Esophagus (tissue), 2 donors: ENCODE data around the gene REV1. TPM values are rescaled to one million over a fixed set of nuclear protein-coding genes. Genes with fewer than 3 reads are reported as not detected.

ENCODE experiments used
- H3K27ac ChIP-seq, 2 donors: one replicate each; pipeline ENCODE4 v1.5.1; 2013; ENCODE audit warnings: low read depth in 2 of 2, mild to moderate bottlenecking in 2 of 2, inconsistent platforms in 1 of 2, low read length in 1 of 2, moderate library complexity in 1 of 2
- H3K27me3 ChIP-seq, 2 donors: one replicate each; pipeline ENCODE4 v1.6.1; 2013; ENCODE audit warnings: low read length in 2 of 2, control low read depth in 1 of 2, mild to moderate bottlenecking in 1 of 2; ENCODE audit not compliant: insufficient read depth in 2 of 2, control insufficient read depth in 1 of 2
- H3K36me3 ChIP-seq, 2 donors: one replicate each; pipeline ENCODE4 v1.6.1; 2013; ENCODE audit warnings: low read length in 1 of 2; ENCODE audit not compliant: control insufficient read depth in 2 of 2, insufficient read depth in 2 of 2
- H3K4me1 ChIP-seq, 2 donors: one replicate each; pipeline ENCODE4 v1.6.1; 2013; ENCODE audit warnings: low read length in 1 of 2; ENCODE audit not compliant: control insufficient read depth in 2 of 2, insufficient read depth in 2 of 2
- H3K4me3 ChIP-seq, 2 donors: one replicate each; pipeline ENCODE4 v1.5.1; 2013; ENCODE audit warnings: low read length in 2 of 2, mild to moderate bottlenecking in 2 of 2, low read depth in 1 of 2, moderate library complexity in 1 of 2
- H3K9me3 ChIP-seq, 2 donors: one replicate each; pipeline ENCODE4 v1.6.1; 2013; ENCODE audit warnings: mild to moderate bottlenecking in 2 of 2, low read depth in 1 of 2, low read length in 1 of 2, moderate library complexity in 1 of 2; ENCODE audit not compliant: control insufficient read depth in 2 of 2, insufficient read depth in 1 of 2
- whole genome bisulfite sequencing, 2 donors: extraction: QIAGEN DNeasy Blood & Tissue Kit; methylation state at CpG; one replicate each; pipeline ENCODE4 v1.1.7; 2013; 5-methylcytosine and 5-hydroxymethylcytosine counted together
- polyA plus RNA-seq, 2 donors: library from polyadenylated mRNA; stranded (reverse); fragments of 200-250 nt; gene quantifications; one replicate each; pipeline ENCODE4 v1.2.3, GENCODE V29; 2013
- donor health status: healthy with polysubstance abuse.
- donor health status: Bipolar disorder and iron deficiency.

REV1 gene
- polyA plus RNA-seq, 2 donors = 16.2 to 20.3 TPM

DNA sequence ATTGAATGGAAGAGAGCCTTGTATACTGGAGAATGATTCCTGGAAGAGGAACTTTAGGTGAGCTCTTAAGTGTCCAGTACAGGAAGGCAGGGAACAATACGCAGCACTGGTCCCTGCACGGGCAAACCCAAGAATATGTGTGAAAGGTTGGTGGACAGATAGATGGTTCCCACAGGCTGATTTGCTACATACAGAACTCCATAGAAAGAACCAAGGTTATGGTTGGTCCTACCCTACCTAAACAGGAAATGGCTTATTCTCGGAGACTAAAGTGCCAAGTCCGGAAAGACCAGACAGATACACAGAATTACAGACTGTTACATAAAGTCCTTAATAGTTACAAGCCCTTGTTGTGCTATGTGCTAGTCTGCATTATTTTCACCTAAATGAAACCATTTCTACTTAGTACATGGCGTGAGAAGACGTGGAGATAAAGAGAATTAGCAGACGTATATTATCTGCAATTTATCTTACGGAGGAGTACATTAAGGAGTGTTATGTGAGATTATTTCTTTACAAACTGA lies 1.2 kb downstream of the REV1 start:
- no peaks in the 10 kb centered on the region for H3K36me3 ChIP-seq
- peak overlapping the region; percentile 97 to 98 for H3K27ac ChIP-seq
- peaks cover 0 to 3% of the 10 kb centered on the region in 2 donors for H3K4me1 ChIP-seq
- H3K9me3 ChIP-seq = no peaks in the 10 kb centered on the region
- H3K27me3 ChIP-seq = no peaks in the 10 kb centered on the region
- WGBS, 2 donors = 5% methylated on average over 8 of the region's 8 CpGs
- peak overlapping the region; percentile 97 to 99 for H3K4me3 ChIP-seq

DNA sequence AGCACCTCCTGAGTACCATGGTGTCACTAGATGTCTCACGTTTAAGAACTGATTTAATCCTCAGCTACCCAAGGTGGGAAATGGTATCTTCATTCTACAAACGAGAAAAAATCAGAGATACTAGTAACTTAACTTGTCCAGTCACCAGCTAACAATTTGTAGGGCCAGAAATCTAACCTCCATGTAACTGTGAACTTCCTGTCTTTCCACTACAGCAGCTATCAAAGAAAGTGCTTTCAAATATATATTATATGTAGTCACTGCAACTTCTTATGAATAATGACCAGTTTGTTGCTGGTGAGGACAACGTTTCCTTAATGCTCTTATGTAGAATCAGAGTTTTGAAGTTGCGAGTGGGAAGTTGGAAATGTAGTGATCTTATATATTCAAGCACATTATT lies 1.9 kb downstream of the REV1 start:
- Histone ChIP-seq H3K4me3 (no peak overlapping the region), H3K4me1 (peaks cover 0 to 3% of the 10 kb centered on the region in 2 donors), H3K27me3 (no peaks in the 10 kb centered on the region), H3K36me3 (no peaks in the 10 kb centered on the region), H3K9me3 (no peaks in the 10 kb centered on the region), H3K27ac (no peak overlapping the region)
- 45% methylated on average over 4 of the region's 4 CpGs for WGBS, 2 donors

- H3K27me3 ChIP-seq = no peaks in the 10 kb centered on the region
- peaks cover 0 to 3% of the 10 kb centered on the region in 2 donors for H3K4me1 ChIP-seq
- no peaks in the 10 kb centered on the region for H3K9me3 ChIP-seq
- peaks cover 0 to 3% of the 10 kb centered on the region in 2 donors for H3K36me3 ChIP-seq
- H3K27ac ChIP-seq = peak overlapping the region in 1 of 2 donors; percentile 7
- 58 to 74% methylated on average over 4 of the region's 4 CpGs for WGBS, 2 donors
- no peak overlapping the region for H3K4me3 ChIP-seq
Measured at GRCh38 chr2:99485824-99486223, 4.0 kb downstream of the REV1 start.

DNA sequence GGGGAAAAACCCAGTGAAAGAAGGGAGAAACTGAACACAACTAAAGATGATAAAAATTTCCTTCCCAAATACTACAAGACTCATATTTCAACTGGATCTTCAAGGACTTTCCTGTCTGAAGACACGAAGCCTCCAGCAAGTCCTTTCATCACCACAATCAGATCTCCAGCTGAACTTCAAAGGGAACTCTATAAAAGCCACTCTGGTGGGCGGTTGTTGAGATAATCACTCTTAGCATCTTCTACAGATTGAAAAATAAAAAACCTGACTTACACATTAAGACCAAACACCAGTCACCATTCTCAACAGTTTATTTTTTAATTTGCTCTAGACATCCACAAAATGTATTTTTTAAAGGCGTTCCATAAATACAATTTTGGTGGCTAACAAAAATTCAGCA lies 4.4 kb downstream of the REV1 start:
- 62% methylated on average over 3 of the region's 3 CpGs for WGBS, 2 donors
- no peaks in the 10 kb centered on the region for H3K27me3 ChIP-seq
- no peak overlapping the region for H3K27ac ChIP-seq
- peaks cover 0 to 3% of the 10 kb centered on the region in 2 donors for H3K4me1 ChIP-seq
- H3K36me3 ChIP-seq = peaks cover 0 to 3% of the 10 kb centered on the region in 2 donors
- H3K9me3 ChIP-seq = no peaks in the 10 kb centered on the region
- no peak overlapping the region for H3K4me3 ChIP-seq

GRCh38 chr2:99484205-99484604 lies 5.6 kb downstream of the REV1 start:
- Histone ChIP-seq H3K4me1 (peaks cover 0 to 3% of the 10 kb centered on the region in 2 donors), H3K4me3 (no peak overlapping the region), H3K9me3 (no peaks in the 10 kb centered on the region), H3K36me3 (peaks cover 0 to 3% of the 10 kb centered on the region in 2 donors), H3K27me3 (no peaks in the 10 kb centered on the region), H3K27ac (no peak overlapping the region)
- WGBS, 2 donors = 45 to 69% methylated on average over 2 of the region's 2 CpGs

- H3K36me3 ChIP-seq = peaks cover 0 to 3% of the 10 kb centered on the region in 2 donors
- 32 to 34% methylated on average over 1 of the region's 1 CpG for WGBS, 2 donors
- peak overlapping the region in 1 of 2 donors; percentile 60 for H3K27ac ChIP-seq
- no peaks in the 10 kb centered on the region for H3K27me3 ChIP-seq
- H3K4me1 ChIP-seq = peaks cover 0 to 3% of the 10 kb centered on the region in 2 donors
- H3K4me3 ChIP-seq = no peak overlapping the region
- no peaks in the 10 kb centered on the region for H3K9me3 ChIP-seq
Measured at GRCh38 chr2:99481941-99482340, 7.9 kb downstream of the REV1 start.

DNA sequence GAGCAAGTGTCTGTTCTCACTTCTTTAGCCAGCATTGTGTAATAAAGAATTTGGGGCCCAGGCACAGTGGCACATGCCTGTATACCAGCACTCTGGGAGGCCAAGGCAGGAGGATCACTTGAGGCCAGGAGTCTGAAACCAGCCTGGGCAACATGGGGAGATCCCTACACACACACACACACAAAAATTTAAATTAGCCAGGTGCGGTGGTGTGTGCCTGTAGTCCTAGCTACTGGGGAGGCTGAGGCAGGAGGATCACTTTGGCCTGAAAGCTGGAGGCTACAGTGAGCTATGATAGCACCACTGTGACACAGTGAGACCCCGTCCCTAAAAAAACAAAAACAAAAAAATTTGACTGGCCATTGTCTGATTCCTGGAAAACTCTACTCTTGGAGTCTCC lies 8.3 kb downstream of the REV1 start:
- 93 to 99% methylated on average over 2 of the region's 2 CpGs for WGBS, 2 donors
- Histone ChIP-seq H3K27ac (no peak overlapping the region), H3K36me3 (peaks cover 0 to 3% of the 10 kb centered on the region in 2 donors), H3K4me3 (no peak overlapping the region), H3K9me3 (no peaks in the 10 kb centered on the region), H3K4me1 (peaks cover 0 to 3% of the 10 kb centered on the region in 2 donors), H3K27me3 (no peaks in the 10 kb centered on the region)

DNA sequence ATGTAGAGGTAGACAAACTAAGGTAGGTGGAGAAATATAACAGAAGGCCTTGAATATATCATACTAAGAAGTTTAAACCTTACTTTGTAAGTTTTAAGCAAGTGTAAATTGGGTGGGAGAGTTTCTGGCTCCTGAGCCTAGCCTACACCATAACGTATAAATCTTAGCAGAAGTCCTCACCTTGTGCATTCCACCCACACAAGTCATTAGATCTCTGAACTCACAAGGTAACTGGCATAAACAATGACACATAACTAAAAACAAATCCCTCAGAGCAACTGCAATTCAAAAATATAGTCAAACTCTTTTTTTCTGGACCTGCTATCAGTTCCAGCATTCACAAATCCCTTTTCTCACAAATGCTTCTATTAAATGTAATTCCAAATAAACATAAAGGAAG lies 9.4 kb downstream of the REV1 start:
- 46 to 55% methylated on average over 1 of the region's 1 CpG for WGBS, 2 donors
- Histone ChIP-seq H3K36me3 (peaks cover 0 to 3% of the 10 kb centered on the region in 2 donors), H3K4me1 (no peaks in the 10 kb centered on the region), H3K4me3 (no peak overlapping the region), H3K27me3 (no peaks in the 10 kb centered on the region), H3K9me3 (no peaks in the 10 kb centered on the region), H3K27ac (no peak overlapping the region)

DNA sequence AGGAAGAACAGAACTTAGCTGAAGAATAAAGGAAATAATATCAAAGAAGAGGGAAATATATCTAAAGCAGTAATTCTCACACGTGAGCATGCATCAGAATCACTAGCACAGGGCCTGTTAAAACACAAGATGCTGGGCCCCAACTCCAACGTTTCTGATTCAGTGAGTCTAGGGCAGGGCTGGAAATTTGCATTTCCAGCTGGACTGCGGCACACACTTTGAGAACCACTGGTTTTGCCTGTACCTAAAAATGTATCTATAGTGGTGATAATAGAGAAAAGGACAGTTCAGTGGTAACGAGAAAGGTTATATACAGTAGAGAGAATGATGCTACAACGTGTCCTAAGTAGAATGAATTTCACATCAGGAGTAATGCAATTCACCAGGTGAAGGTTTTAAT lies 11.2 kb downstream of the REV1 start:
- H3K27me3 ChIP-seq = no peaks in the 10 kb centered on the region
- 76 to 79% methylated on average over 5 of the region's 5 CpGs for WGBS, 2 donors
- H3K4me1 ChIP-seq = peaks cover 0 to 4% of the 10 kb centered on the region in 2 donors
- no peak overlapping the region for H3K4me3 ChIP-seq
- H3K36me3 ChIP-seq = peaks cover 0 to 3% of the 10 kb centered on the region in 2 donors
- H3K27ac ChIP-seq = no peak overlapping the region
- H3K9me3 ChIP-seq = no peaks in the 10 kb centered on the region

- no peaks in the 10 kb centered on the region for H3K27me3 ChIP-seq
- no peaks in the 10 kb centered on the region for H3K9me3 ChIP-seq
- peaks cover 0 to 3% of the 10 kb centered on the region in 2 donors for H3K36me3 ChIP-seq
- H3K27ac ChIP-seq = no peak overlapping the region
- H3K4me3 ChIP-seq = no peak overlapping the region
- peaks cover 0 to 4% of the 10 kb centered on the region in 2 donors for H3K4me1 ChIP-seq
- 95 to 97% methylated on average over 6 of the region's 6 CpGs for WGBS, 2 donors
Measured at GRCh38 chr2:99477054-99477453, 12.8 kb downstream of the REV1 start.
